A549 treated with GW870086 at 1 μM for 4 hours (cell line): ENCODE measurements around the gene ZSCAN1. TPM values are rescaled to one million over a fixed set of nuclear protein-coding genes. Genes with fewer than 3 reads are reported as not detected.

Experiments used
- total RNA-seq: library from RNA; stranded (reverse); fragments of 200-300 nt; extraction: Qiagen RNA extraction; gene quantifications from 5 replicates; pipeline ENCODE4 v1.2.3, GENCODE V29; 2022; ENCODE audit warnings: low read depth

The ZSCAN1 gene, protein sequence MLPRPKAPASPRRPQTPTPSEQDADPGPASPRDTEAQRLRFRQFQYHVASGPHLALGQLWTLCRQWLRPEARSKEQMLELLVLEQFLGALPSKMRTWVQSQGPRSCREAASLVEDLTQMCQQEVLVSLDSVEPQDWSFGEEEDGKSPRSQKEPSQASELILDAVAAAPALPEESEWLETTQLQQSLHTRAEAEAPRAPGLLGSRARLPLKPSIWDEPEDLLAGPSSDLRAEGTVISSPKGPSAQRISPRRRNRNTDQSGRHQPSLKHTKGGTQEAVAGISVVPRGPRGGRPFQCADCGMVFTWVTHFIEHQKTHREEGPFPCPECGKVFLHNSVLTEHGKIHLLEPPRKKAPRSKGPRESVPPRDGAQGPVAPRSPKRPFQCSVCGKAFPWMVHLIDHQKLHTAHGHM
- not detected in 5 replicates for total RNA-seq

GRCh38 chr19:58033741-58034476 is at the start of gene ZSCAN1:
TSS of gene ZSCAN1 (plus strand) at chr19:58034025. CDS start at chr19:58037837, 3,812 bp downstream.

GRCh38 chr19:58002384-58003173 is 31.2 kb upstream of the ZSCAN1 start, which contains the start of gene ZNF606:
TSS of gene ZNF606 (minus strand) at chr19:58002820. CDS start at chr19:58001319, 1,501 bp downstream.

GRCh38 chr19:58059003-58059670 is 25.3 kb downstream of the ZSCAN1 start, which contains the start of gene ZNF135:
TSS of gene ZNF135 (plus strand) at chr19:58059282. CDS start at chr19:58060003, 721 bp downstream.

DNA sequence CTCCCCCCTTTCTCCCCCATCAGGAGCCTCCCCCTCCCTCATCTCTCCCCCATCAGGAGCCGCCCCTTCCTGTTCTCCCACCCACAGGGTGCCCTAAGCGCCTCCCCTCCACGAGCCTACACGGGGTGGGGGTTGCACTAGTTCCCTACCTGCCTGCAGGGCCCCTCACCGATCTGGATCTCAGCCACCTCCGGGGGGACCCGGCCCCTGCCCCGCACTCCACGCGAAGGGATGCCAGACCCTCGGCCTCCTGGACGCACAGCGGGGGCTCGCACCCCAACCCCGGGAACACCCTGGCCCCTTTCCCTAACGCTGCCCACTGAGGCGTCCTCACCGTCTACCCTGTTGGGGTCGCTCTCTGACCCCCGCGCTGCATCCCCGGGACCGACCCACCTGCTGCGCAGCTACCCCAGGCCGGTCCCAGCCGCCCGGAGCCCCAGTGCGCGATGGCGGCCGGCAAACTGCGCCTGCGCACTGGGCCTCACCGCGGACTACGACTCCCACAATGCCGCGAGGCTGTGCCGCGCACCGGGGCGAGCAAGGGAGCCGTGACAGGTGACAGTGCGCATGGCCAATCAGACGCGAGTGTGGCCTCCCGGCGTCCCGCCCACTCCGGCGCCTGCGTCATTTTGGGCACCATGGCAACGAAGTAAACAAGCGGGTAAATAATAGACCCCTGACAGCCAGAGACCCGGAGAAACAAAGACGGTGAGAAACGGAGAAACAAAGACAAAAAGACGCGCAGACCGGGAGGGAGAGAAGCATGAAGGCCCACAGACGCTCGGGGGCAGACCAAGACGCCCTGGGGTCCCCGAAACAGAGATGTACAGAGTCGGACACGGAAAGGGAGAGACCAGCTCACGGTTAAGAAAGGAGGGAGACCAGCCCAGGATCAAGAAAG is 64.2 kb downstream of the ZSCAN1 start, which contains the start of gene ZSCAN18:
ZSCAN18 (minus strand) TSS at position 451 of the 901 bp plus-strand sequence. CDS start 7,964 bp downstream, outside the sequence.

Other genes with a start within 250 kb of the ZSCAN1 start
- gene ZNF552, start 219.1 kb upstream of the ZSCAN1 start, total RNA-seq = 4.0 to 6.7 TPM (median 5.4 TPM) in 5 replicates
- gene ZNF587B, start 203.7 kb upstream of the ZSCAN1 start, total RNA-seq = 6.8 to 9.3 TPM (median 8.4 TPM) in 5 replicates
- gene ZNF587, start 184.2 kb upstream of the ZSCAN1 start, total RNA-seq = 5.2 to 6.7 TPM (median 6.6 TPM) in 5 replicates
- 1.4 to 4.4 TPM (median 2.6 TPM) in 5 replicates for gene ZNF814, start 145.0 kb upstream of the ZSCAN1 start, total RNA-seq
- gene ZNF417, start 117.4 kb upstream of the ZSCAN1 start, total RNA-seq = 2.8 to 4.6 TPM (median 4.2 TPM) in 5 replicates
- gene ZNF418, start 98.6 kb upstream of the ZSCAN1 start, total RNA-seq = 0.70 to 1.8 TPM (median 1.1 TPM) in 5 replicates
- 1.0 to 1.4 TPM (median 1.3 TPM) in 5 replicates for gene ZNF256, start 86.3 kb upstream of the ZSCAN1 start, total RNA-seq
- not detected in 5 replicates for gene C19orf18, start 59.5 kb upstream of the ZSCAN1 start, total RNA-seq
- gene ZNF606, start 31.2 kb upstream of the ZSCAN1 start, total RNA-seq = 1.3 to 3.4 TPM (median 2.5 TPM) in 5 replicates
- gene ZNF135, start 25.3 kb downstream of the ZSCAN1 start, total RNA-seq = not detected in 5 replicates
- 1.9 to 2.7 TPM (median 2.1 TPM) in 5 replicates for gene ZSCAN18, start 64.2 kb downstream of the ZSCAN1 start, total RNA-seq
- 2.6 to 3.4 TPM (median 2.9 TPM) in 5 replicates for gene ZNF329, start 116.8 kb downstream of the ZSCAN1 start, total RNA-seq
- gene ZNF274, start 149.0 kb downstream of the ZSCAN1 start, total RNA-seq = 12.7 to 15.3 TPM (median 13.7 TPM) in 5 replicates
- gene ZNF544, start 194.9 kb downstream of the ZSCAN1 start, total RNA-seq = 15.8 to 22.5 TPM (median 18.2 TPM) in 5 replicates
- gene ZNF8, start 244.9 kb downstream of the ZSCAN1 start, total RNA-seq = 0.93 to 1.3 TPM (median 0.97 TPM) in 5 replicates